HG03066 (cell line): ENCODE data around the gene MPP1.
"Not testable (repeated sequence)": the region's sequence is repeated elsewhere in the genome, so short reads cannot be mapped to it uniquely, and the experiment has no call there.

Experiments used
- ATAC-seq: cut with Tn5 transposase; IDR thresholded peaks from one replicate; pipeline ENCODE4 v1.9.1; 2021; ENCODE audit warnings: low read depth; ENCODE audit not compliant: unreplicated experiment

The MPP1 gene

DNA sequence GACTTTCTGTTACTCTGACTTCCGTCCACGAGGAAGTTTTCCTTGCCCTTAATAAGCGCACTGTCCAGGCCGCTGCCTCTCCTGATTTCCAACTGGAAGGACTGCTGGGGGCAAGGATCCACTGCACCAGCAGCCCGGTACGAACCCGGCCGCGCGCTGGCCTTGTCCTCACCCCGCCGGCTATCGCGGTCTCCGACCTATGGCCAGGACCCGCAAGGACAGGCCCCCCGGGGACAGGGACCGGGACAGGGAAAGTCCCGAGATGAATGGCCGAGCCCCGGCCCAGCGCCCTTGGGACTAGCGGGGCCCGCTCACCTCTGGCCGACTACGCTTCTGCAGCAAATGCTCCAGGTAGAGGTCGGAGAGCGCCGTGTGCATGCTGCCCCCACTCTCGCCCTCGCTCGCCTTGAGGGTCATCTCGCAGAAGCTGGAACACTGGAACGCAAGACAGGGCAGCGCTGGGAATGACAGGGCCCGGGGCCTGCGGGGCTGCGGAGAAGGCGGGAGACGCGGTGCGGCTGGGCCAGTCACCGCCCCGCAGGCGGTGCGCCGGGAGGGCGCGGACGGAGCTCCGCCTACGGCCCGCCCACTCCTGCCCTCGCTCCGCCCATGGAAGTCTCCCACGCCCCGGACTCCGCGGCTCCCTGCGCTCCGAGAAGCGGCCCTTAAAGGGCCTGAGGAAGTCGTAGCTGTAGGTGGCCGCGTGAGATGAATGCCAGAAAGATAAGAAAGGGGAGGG lies at the start of gene MPP1:
Gene MPP1 (minus strand): TSS at position 529 of the 739 bp plus-strand sequence. CDS start 112 bp downstream, at position 417.
- peak; percentile 84 for ATAC-seq

DNA sequence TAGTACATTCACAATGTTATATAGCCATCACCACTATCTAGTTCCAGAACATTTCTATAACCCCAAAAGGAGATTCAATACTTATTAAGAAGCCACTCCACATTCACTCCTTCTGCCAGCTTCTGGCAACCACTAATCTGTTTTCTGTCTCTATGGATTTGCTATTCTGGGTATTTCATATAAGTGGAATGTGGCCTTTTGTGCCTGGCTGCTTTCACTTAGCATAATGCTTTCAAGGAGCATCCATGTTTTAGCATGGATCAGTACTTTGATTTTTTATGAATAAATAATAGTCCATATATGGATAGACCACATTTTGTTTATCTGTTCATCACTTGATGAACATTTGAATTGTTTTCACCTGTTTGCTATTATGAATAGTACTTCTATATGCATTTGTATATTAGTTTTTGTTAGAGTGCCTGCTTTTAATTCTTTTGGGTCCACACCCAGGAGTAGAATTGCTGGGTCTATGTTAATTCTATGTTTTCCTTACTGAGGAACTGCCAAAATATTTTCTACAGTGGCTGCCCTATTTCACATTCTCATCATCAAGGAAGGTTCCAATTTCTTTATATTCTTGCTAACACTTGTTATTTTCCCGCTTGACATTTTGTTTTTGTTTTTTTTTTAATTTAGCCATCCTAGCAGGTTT lies 45.8 kb upstream of the MPP1 start:
- no peak for ATAC-seq

DNA sequence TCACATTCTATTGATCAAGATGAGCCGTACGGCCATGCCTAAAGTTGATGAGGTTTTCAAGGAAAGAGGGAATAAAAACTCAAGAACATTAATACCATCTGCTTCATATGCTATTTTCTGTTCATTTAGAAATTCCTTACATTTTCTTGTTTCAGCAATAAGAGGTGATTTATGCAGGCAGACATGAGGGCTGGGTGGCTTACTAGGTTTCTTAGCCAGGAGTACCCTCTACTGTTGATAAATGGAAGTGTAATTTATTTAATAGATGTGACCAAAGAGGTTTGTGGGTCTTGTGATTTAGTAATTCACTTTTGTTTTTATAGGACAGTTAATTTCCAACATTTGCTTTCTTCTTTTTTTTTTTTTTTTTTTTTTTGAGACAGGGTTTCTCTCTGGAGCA lies 35.6 kb upstream of the MPP1 start:
- ATAC-seq, result no peak

DNA sequence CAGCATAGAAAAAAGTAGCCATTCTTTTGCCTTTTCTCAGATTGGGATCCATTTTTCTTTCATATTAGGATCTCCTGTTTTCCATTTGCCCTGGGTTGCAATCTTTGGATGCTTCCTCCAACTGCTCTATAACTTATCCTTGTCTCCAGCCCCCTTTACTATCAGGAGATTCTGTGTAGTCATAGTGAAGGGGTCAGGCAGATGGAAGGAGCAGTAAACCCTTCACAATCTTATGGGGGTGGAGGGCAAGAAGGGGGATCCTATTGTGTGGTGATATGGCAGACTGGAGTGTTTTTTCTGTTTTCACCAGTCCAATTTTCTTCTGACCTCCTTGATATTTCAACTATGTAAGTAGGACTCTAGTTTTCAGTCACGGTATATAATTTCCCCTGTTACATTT lies 30.9 kb upstream of the MPP1 start:
- ATAC-seq, result no peak

DNA sequence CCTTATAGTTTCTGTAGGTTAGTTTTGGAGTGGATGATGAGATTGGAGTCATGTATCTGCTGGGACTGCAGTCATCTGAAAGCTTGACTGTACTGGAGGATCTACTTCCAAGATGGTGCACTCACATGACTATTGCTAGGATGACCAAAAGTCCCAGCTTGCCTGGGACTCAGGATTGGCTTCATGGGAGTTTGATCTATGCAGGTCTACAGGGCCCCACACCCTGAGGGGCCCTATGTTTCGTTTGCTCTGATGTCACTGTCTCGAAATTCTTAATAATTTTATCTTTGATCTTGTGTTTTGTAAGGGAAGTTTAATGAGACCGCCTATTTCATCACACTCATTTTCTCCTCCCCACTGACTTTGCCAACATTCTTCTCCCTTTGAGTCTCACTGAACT lies 29.3 kb upstream of the MPP1 start, which contains the start of gene SMIM9:
Gene SMIM9 (minus strand): TSS at position 101 of the 400 bp plus-strand sequence. CDS start 3,806 bp downstream, outside the sequence.
- ATAC-seq, result no peak

DNA sequence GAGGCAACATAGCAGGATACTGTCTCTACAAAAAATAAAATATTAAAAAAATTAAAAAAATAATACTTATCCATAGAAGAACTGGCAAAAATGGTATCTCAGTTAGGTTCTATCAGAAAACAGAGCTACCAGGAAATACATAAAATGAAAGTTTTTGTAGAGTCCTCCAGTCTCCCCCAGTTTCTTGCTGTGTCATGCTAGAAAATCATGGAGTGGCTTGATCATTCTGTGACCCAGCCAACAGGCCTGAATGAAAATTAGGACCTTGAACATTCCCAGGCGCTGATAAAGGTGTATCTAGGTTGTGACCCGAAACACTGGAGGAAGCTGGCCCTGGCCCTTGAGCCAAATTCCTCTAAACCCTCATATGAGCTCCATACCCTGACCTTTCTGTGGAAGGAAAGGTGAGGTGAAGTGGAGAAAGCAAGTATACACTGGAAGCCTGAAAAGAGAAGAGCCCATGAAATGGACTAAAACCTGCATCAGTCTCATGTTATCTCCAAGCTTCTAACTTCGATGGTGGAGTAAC lies 28.5 kb upstream of the MPP1 start:
- no peak for ATAC-seq

DNA sequence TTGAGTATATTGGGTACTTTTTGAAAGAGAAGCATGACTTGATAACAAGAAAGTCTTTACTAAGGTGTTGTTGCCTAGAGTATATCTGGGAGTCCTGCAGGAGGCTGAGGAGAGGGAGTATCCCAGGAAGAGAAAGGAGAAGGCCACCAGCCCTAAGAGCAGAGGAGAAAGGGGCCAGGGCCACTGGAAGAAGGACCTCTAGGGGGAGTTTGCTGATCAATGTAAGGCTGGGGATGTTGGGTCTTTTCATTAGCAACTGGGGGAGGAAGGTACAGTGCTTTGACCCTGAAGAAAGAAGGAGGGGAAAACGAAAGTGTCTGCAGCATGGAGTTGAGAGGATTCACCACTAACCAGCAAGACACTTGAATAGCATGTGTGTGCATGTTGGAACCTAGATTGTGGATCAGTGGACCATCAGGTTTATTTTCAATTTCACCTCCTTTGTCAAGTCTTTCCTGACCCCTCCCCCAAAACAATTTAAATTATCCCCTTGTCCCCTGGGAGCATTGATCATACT lies 24.7 kb upstream of the MPP1 start:
- ATAC-seq, result no peak

DNA sequence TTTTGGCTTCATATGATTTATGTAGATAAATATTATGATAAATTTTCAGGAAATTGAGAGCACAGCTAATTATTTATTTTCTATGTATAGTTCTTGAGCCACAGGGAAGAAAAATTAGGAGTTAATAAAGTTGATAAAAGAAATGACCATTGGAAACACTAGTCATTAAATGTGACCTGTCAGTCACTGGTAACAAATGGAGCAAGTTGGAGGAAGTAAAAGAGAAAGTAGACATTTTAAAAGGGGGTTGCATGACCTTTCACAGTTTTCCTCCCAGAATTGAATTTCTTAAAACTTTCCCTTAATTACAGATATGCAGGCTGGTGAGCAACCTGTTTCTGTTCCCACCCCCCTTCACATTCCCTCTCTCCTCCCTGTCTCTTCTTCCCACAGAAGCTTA lies 23.8 kb upstream of the MPP1 start:
- ATAC-seq, result no peak

DNA sequence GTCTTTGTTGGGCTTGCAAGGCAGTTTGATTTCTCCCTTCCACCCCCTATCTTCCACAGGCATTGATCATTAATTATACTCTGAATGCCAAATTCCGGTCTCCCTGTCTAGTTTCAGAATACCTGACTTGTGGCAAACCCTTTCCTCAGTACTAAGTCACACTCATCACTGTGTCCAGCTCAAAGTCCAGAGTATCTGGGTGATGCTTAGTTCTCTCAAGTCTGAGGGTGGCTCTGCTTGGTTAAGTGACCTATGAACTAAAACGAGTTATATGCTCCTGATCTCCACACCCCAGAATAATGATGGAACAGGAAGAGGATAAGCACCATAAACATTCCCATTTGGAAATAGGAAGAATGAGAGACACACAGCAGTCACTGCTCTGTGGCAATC lies 22.7 kb upstream of the MPP1 start:
- ATAC-seq, result no peak

DNA sequence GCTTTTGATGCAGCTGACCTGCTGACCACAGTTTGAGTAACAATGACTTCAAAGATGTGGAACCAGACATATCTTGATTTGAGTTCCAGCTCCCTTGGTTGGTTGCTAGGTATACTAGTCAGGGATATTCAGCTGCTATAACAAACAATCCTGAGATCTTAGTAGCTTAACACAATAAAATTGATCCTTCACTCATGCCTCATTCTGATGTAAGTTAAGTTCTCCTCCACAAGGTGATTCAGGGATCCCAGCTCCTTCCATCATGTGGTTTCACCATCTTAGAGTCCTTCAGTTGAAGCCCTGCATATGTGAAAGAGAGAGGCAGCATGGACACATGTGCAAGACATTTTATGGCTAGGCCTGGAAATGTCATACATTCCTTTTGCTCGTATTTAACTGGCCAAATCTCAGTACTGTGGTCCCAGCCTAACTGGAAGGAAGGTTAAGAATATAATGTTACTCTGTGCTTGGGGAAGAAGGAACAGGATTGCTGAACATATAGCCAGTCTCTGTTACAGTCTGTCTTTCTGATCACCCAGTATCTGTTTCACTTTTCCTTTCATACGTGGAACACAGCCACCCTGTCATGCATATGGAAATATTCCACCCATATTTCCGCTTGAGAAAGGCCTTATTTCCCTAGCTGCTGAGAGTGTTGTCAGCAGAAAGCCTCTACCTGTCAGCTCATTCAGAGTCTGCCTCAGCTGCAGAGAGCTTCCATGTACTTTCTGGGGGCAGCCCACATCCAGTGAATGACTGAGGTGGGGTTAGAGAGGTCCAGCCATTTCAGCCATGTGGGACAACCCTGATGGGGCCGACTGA lies 22.1 kb upstream of the MPP1 start:
- peak; percentile 95 for ATAC-seq

DNA sequence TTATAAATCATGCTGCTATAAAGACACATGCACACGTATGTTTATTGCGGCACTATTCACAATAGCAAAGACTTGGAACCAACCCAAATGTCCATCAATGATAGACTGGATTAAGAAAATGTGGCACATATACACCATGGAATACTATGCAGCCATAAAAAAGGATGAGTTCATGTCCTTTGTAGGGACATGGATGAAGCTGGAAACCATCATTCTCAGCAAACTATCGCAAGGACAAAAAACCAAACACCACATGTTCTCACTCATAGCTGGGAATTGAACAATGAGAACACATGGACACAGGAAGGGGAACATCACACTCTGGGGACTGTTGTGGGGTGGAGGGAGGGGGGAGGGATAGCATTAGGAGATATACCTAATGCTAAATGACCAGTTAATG lies 20.3 kb upstream of the MPP1 start:
- ATAC-seq, result not testable (repeated sequence)

DNA sequence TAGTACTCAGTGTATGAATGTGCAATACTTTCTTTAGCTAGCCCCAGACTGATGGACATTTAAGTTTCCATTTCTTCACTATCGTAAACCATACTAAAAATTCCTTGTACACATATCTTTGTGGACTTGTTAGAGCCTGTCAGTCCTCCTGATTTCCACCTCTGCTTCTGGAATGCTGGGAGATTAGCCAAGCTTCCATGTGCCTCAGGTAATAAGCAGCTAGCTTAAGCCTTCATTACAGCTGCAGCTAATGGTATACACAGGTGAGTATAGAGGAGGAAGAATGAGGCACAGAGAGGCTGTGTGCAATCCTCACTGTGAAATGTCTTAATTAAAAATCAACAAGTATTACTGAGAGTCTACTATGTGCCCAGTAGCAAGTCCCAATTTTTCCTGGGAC lies 19.4 kb upstream of the MPP1 start:
- no peak for ATAC-seq

DNA sequence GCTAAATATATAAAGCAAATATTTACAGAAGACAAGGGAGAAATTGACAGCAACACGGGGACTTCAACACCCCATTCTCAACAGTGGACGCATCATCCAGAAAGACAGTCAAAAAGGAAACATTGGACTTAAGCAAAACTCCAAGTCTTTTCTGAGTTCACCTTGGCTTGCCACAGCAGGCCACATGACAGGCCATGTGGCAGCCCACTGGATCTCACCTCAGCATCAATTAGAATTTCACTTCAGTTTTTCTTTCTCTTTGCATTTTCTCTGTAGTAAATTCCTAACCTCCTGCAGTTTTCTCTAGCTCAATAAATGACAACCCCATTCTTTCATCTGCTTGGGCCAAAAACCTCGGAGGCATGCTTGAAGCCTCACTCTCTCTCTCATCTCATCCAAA lies 16.7 kb upstream of the MPP1 start:
- ATAC-seq, result no peak

DNA sequence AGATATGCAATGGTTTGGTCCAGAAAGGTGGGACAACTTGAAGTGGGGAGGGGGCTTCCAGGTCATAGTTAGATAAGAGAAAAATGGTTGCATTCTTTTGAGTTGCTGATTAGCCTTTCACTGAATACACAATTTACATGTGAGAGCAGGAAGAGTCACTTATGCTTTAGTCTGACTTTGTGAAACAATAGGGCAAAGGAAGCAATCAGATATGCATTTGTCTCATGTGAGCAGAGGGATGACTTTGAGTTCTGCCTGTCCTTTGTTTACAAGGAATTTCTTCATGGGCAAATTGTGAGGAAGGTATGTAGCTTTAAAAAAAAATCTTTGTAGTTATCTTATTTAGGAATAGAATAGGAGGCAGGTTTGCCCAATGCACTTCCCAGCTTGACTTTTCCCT lies 16.2 kb upstream of the MPP1 start:
- ATAC-seq, result no peak

DNA sequence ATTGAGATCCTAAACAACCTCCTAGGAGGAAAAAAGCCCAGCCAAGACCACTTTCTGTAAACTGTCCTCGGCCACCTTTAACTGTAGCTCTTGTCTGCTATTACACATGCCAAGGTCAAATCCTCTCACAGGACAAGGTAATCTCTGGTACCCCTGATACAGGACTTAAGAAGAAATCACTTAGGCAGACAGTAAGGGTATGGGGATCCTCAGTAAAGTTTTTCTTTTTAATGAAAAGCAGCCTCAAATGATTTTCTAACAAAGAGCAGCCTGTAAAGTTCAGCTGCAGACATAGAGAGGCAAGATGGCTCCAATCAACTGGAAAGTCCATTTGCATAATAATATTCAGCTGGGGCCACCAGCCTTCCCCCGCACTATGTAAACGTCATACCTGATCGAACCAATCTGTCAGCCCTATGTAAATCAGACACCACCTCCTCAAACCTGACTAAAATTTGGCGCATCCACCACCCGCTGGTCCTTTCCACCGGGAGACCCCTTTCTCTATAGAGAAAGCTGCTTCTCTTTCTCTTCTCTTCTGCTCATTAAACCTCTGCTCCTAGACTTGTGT lies 14.6 kb upstream of the MPP1 start:
- no peak for ATAC-seq

DNA sequence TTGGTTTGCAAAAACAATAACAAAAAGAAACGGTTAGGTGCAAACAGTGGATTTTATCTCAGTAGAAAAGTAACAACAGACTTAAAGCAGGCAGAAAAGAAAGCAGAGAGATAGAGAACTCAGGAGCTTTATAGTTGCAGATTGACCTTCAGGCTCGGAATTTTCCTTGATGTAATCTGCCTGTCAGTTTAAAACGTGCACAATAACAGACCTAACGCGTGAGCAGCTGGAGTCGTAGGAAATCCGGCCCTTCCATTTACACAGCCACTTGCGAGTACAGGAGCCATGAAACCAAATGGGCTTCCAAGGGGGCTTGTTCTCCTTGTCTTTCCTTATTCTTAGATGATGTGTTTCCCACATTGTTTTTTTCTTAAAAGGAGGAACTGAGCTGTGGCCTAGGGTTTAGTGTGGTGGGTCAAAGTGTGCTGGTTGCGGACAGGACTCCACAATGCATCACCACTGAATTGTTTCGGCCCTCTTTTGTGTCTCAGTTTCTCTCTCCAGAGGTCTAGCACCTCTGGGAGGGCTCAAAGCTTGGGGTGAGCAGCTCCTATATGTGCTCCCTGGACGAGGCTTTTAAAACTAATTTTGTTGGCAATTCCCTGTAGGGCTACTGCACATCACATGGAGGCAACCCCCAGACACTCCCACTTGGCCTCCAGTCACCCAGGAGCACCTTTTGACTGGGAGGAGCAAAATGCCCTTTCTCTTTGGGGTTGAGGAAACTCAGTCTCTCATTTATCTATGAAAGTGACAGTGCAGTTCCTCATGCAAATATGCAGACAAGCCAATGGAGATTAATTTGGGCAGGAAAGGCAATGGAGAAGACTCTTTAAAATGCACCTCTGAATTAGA lies 13.9 kb upstream of the MPP1 start:
- ATAC-seq, result no peak

DNA sequence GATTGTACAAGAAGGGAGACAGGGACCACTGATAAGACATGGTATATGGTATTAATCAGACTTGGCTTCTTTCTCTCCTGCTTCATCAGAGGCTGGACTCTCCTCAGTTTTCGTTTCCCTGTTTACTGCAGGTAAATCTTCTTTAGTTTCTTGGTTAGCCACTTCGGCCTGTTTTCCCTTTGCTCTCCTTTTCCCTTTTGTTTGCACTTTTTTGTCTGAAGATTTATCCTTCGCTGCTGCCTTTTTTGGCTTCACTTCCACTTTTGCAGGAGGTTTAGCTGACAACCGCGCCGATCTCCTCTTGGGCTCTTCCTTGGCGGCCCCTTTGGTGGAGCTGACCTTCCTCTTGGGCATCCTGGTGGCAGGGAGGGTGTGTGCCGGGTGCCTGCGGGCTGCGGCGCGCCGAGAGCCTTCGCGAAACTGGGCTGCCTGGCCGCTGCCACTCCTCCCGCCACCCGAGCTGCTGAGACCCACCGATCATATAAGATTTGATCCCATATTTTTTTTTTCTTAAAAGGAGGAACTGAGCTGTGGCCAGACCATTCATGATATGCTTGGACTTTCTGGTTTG lies 11.8 kb upstream of the MPP1 start:
- ATAC-seq, result not testable (repeated sequence)

DNA sequence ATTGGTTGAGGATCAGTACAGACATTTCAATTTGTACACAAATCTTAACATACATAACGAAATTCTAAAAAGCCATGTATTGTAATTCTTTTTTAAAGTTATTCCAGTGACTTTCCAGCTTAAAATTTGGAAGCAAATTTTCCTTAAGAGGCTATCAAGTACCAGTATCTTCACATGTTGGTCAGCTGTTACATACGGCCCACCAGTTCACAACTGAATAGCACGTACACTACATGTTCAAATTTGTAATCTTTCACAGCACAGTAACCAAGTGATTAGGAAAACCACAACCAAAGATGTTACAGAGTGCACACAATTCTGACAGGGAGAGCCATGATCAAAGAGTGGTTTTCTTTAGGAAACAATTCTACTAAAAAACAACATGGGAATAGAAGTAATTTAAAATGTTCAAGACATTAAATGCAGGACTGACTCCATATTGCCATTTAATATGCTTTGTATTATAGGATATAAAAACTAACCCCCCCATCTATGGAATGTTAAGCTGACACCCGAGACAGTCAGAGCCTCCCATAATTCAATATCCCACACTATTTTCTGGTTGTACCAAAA lies 11.1 kb upstream of the MPP1 start:
- ATAC-seq, result not testable (repeated sequence)

DNA sequence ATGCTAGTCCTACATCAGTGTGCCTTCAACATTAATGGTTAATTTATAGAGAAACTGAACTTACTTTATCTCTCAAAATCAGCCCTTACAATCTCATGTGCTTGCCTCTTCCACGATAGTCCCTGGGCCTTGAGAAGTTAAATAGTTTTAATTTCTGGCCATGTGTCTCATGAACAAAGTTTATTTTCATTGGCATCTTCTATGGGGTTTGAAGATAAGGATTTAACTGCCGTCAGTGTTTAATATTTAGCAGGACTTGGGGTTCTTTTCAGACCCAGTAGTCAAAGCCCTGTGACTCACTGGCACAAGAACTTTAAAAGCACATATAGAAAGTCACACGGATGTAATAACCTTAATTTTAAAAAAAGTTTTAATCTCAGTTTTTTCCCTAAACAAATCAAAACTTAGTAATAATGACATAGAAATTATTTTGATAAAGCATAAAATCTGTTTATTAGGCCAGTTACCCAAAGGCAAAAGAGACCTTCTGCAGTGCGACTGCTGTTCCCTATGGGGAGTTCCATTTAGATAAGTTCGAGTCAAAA lies 10.1 kb upstream of the MPP1 start:
- ATAC-seq, result no peak
